OCI-LY1 (cell line): ENCODE data around the gene DENND1A.

Experiments
- H2AFZ ChIP-seq: fragments of 200-600 bp; sonication (generic), shearing (Covaris generic); 2 replicates; pipeline ENCODE4 v1.6.0; 2014; ENCODE audit warnings: antibody characterized with exemption, mild to moderate bottlenecking, low read length
- H3F3A ChIP-seq: fragments of 200-600 bp; sonication (generic), shearing (Covaris generic); 2 replicates; pipeline ENCODE4 v1.6.0; 2014; ENCODE audit warnings: mild to moderate bottlenecking, antibody characterized with exemption, low read length, moderate library complexity; ENCODE audit not compliant: insufficient read depth
- H3K27ac ChIP-seq: fragments of 200-600 bp; sonication (generic); 2 replicates; pipeline ENCODE4 v1.5.1; 2014; ENCODE audit warnings: low read length, mixed run types, mild to moderate bottlenecking, low read depth; ENCODE audit not compliant: poor library complexity, severe bottlenecking
- H3K27me3 ChIP-seq: fragments of 200-600 bp; sonication (generic); 2 replicates; pipeline ENCODE4 v1.6.0; 2014; ENCODE audit warnings: antibody characterized with exemption, mild to moderate bottlenecking, low read length, moderate library complexity; ENCODE audit not compliant: insufficient read depth
- H3K36me3 ChIP-seq: fragments of 200-600 bp; sonication (generic); 2 replicates; pipeline ENCODE4 v1.6.1; 2014; ENCODE audit warnings: mild to moderate bottlenecking, antibody characterized with exemption, low read length, moderate library complexity, mixed read lengths; ENCODE audit not compliant: insufficient read depth
- H3K4me1 ChIP-seq: fragments of 200-600 bp; sonication (generic); 2 replicates; pipeline ENCODE4 v1.5.1; 2014; ENCODE audit warnings: mild to moderate bottlenecking, low read length, moderate library complexity; ENCODE audit not compliant: insufficient read depth, severe bottlenecking
- H3K4me2 ChIP-seq: fragments of 200-600 bp; sonication (generic), shearing (Covaris generic); 2 replicates; pipeline ENCODE4 v1.6.1; 2014; ENCODE audit warnings: low read length
- H3K4me3 ChIP-seq: fragments of 200-600 bp; sonication (generic); 2 replicates; pipeline ENCODE4 v1.5.1; 2014; ENCODE audit warnings: low read length, low read depth, mild to moderate bottlenecking, mixed read lengths; ENCODE audit not compliant: poor library complexity, severe bottlenecking
- H3K79me2 ChIP-seq: fragments of 200-600 bp; shearing (Covaris generic); 2 replicates; pipeline ENCODE4 v1.6.1; 2016; ENCODE audit warnings: mixed run types, low read length, mixed read lengths; ENCODE audit not compliant: insufficient read depth
- H3K9ac ChIP-seq: fragments of 200-600 bp; sonication (generic), shearing (Covaris generic); 2 replicates; pipeline ENCODE4 v1.6.1; 2014; ENCODE audit warnings: mild to moderate bottlenecking, low read length, mixed read lengths
- H3K9me2 ChIP-seq: fragments of 200-600 bp; sonication (generic), shearing (Covaris generic); 2 replicates; pipeline ENCODE4 v1.6.1; 2014; ENCODE audit warnings: low read depth, mild to moderate bottlenecking, low read length, mixed read lengths
- H3K9me3 ChIP-seq: fragments of 200-600 bp; shearing (Covaris generic); 2 replicates; pipeline ENCODE4 v1.6.1; 2014; ENCODE audit warnings: low read length, mixed read lengths
- H4K20me1 ChIP-seq: fragments of 200-600 bp; sonication (generic), shearing (Covaris generic); 2 replicates; pipeline ENCODE4 v1.6.0; 2016; ENCODE audit warnings: mild to moderate bottlenecking, low read length; ENCODE audit not compliant: insufficient read depth
- EZH2 ChIP-seq: fragments of 200-600 bp; sonication (generic), shearing (Covaris generic); IDR thresholded peaks from 2 replicates; pipeline ENCODE4 v1.8.0; 2017; ENCODE audit warnings: borderline replicate concordance, mixed run types, mild to moderate bottlenecking, antibody characterized with exemption, low read length, moderate library complexity, mixed read lengths
- TF ChIP-seq, protein P1 (sequence below): fragments of 200-600 bp; sonication (generic), shearing (Covaris generic); IDR thresholded peaks from 2 replicates; pipeline ENCODE4 v1.5.1; 2017; ENCODE audit warnings: mild to moderate bottlenecking, antibody characterized with exemption, low read length, moderate library complexity, mixed read lengths

DENND1A gene

GRCh38 chr9:123923377-123923776 lies 6.5 kb downstream of the DENND1A start:
- H3K79me2 ChIP-seq = no peaks in the 10 kb centered on the region; the same call in 1 of the 2 replicates
- peaks cover 19% of the 10 kb centered on the region for H3K4me1 ChIP-seq
- no peaks in the 10 kb centered on the region; the same call in 1 of the 2 replicates for H3K36me3 ChIP-seq
- peaks cover 4% of the 10 kb centered on the region; the same call in 1 of the 2 replicates for H3K9me3 ChIP-seq
- no peaks in the 10 kb centered on the region for H3K27me3 ChIP-seq
- no peak overlapping the region for H2AFZ ChIP-seq
- TF ChIP-seq EZH2 = no peak
- no peaks in the 10 kb centered on the region for H4K20me1 ChIP-seq
- no peak overlapping the region for H3K27ac ChIP-seq
- no peaks in the 10 kb centered on the region for H3F3A ChIP-seq
- no peak overlapping the region for H3K4me2 ChIP-seq
- no peak overlapping the region for H3K9ac ChIP-seq
- no peaks in the 10 kb centered on the region for H3K9me2 ChIP-seq
- no peak overlapping the region for H3K4me3 ChIP-seq

GRCh38 chr9:123922911-123923310 lies 7.0 kb downstream of the DENND1A start:
- Histone ChIP-seq H3K27ac (no peak overlapping the region), H3K79me2 (no peaks in the 10 kb centered on the region; the same call in 1 of the 2 replicates), H3K36me3 (no peaks in the 10 kb centered on the region; the same call in 1 of the 2 replicates), H3K4me1 (peaks cover 14% of the 10 kb centered on the region), H4K20me1 (no peaks in the 10 kb centered on the region), H2AFZ (no peak overlapping the region), H3K27me3 (no peaks in the 10 kb centered on the region), H3K9me3 (peaks cover 4% of the 10 kb centered on the region; the same call in 1 of the 2 replicates), H3F3A (no peaks in the 10 kb centered on the region), H3K9me2 (no peaks in the 10 kb centered on the region), H3K9ac (no peak overlapping the region), H3K4me3 (no peak overlapping the region), H3K4me2 (no peak overlapping the region)
- TF ChIP-seq, protein P1, sequence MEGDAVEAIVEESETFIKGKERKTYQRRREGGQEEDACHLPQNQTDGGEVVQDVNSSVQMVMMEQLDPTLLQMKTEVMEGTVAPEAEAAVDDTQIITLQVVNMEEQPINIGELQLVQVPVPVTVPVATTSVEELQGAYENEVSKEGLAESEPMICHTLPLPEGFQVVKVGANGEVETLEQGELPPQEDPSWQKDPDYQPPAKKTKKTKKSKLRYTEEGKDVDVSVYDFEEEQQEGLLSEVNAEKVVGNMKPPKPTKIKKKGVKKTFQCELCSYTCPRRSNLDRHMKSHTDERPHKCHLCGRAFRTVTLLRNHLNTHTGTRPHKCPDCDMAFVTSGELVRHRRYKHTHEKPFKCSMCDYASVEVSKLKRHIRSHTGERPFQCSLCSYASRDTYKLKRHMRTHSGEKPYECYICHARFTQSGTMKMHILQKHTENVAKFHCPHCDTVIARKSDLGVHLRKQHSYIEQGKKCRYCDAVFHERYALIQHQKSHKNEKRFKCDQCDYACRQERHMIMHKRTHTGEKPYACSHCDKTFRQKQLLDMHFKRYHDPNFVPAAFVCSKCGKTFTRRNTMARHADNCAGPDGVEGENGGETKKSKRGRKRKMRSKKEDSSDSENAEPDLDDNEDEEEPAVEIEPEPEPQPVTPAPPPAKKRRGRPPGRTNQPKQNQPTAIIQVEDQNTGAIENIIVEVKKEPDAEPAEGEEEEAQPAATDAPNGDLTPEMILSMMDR = no peak
- no peak for TF ChIP-seq EZH2

DNA sequence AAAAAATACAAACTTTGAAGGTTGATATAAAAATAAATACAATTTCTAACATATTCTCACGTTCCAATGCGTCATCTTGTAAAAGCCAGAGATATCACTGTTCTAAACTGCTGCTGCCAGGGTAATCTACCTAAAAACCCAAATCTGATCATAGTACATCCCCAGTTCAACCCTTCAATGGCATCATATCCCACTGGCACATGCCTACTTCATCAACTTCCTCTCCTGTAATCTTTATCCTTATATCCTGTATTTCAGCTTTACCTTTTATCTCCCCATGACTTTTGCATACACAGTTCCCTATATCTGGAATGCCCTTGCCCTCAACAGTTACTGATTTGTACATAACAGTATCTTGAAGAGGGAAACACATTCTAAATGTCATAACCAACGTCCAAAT lies 7.5 kb downstream of the DENND1A start:
- no peaks in the 10 kb centered on the region; the same call in 1 of the 2 replicates for H3K79me2 ChIP-seq
- H3K9me2 ChIP-seq = no peaks in the 10 kb centered on the region
- H3K9ac ChIP-seq = no peak overlapping the region
- peaks cover 4% of the 10 kb centered on the region; the same call in 1 of the 2 replicates for H3K9me3 ChIP-seq
- no peak overlapping the region for H3K4me3 ChIP-seq
- no peak overlapping the region for H3K4me2 ChIP-seq
- H4K20me1 ChIP-seq = no peaks in the 10 kb centered on the region
- TF ChIP-seq, protein P1 = no peak
- TF ChIP-seq EZH2 = no peak
- H3K27me3 ChIP-seq = no peaks in the 10 kb centered on the region
- H2AFZ ChIP-seq = no peak overlapping the region
- no peaks in the 10 kb centered on the region for H3F3A ChIP-seq
- H3K4me1 ChIP-seq = peaks cover 9% of the 10 kb centered on the region
- no peak overlapping the region for H3K27ac ChIP-seq
- H3K36me3 ChIP-seq = no peaks in the 10 kb centered on the region; the same call in 1 of the 2 replicates
